HTR-8/SVneo (cell line): ENCODE results near the gene NIPBL.
"Not testable (repeated sequence)": the region's sequence is repeated elsewhere in the genome, so short reads cannot be mapped to it uniquely, and the experiment has no call there.

Source experiments
- DNase-seq: peaks from one replicate; pipeline ENCODE4 v3.0.0; 2011; ENCODE audit warnings: low spot score, mixed read lengths; ENCODE audit not compliant: insufficient read length
- FAIRE-seq: peaks from 2 replicates; lab custom pipeline; 2011; peaks lifted over from hg19 to GRCh38; lab: Jason Lieb, UNC

The NIPBL gene

DNA sequence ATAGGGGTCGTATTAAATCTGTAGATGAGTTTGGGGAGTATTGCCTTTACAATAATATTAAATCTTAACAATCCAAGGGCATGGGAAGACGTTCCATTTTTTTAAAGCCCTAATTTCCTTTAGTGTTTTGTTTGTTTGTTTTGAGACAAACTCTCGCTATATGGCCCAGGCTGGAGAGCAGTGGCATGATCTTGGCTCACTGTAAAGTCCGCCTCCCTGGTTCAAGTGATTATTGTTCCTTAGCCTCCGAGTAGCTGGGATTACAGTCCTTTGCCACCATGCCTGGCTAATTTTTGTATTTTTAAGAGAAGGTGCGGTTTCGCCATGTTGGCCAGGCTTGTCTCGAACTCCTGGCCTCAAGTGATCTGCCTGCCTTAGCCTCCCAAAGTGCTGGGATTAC is 19.9 kb downstream of the NIPBL start:
- no peak for DNase-seq

DNA sequence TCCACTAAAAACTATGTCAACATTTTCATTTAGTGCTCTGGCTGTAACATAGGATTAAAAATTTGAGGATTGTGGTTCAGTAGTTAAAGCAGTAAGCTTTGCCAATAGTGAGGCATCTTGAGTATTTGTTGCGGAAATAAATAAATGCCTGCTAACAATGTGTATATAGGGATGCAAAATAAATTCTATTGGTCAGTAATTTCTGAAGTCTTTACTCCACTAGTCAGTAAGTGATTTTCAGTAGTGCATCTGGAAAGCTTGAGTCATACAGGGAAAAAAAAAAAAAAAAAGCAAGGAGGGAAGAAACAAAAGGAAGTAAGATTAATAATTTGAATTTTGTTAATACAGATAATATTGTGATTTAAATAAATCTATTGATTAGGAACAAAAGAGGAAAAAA is 21.0 kb downstream of the NIPBL start:
- no peak for FAIRE-seq
- DNase-seq: no peak

More for the DNA sequence above, 19.9 kb downstream of the NIPBL start:
- FAIRE-seq: no peak

DNA sequence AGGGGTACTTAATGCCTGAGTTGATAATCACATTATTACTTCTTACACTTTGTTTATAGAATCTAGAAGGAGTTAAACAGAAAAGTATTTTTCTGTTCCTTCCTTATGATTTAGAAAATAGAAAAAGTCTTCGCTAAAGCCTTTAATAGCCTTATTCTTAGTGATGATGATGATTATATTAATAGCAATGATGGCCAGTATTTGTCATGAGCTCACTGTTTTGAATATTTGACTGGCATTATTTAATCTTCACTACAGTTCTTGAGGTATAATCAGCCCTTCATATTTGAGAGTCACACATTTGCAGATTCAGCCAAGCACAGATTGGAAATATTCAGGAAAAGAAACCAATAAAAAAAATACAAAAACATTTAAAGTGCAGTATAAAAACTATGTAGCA is 23.3 kb downstream of the NIPBL start:
- FAIRE-seq: no peak

GRCh38 chr5:36900283-36900682 is 23.7 kb downstream of the NIPBL start:
- DNase-seq (no peak), FAIRE-seq (no peak)

More for the DNA sequence above, 23.3 kb downstream of the NIPBL start:
- DNase-seq: no peak

DNA sequence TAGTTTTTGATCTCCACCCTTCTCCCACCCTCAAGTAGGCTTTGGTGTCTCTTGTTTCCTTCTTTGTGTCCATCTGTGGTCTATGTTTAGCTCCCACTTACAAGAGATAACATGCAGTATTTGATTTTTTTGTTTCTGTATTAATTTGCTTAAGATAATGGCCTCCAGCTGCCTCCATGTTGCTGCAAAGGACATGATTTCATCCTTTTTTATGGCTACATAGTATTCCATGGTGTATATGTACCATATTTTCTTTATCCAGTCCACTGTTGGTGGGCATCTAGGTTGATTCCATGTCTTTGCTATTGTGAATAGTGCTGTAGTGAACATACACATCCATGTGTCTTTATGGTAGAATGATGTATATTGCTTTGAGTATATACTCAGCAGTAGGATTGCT is 24.5 kb downstream of the NIPBL start:
- FAIRE-seq, DNase-seq: not testable (repeated sequence)

- FAIRE-seq: no peak
- no peak for DNase-seq
Measured at GRCh38 chr5:36901856-36902255, 25.3 kb downstream of the NIPBL start.

DNA sequence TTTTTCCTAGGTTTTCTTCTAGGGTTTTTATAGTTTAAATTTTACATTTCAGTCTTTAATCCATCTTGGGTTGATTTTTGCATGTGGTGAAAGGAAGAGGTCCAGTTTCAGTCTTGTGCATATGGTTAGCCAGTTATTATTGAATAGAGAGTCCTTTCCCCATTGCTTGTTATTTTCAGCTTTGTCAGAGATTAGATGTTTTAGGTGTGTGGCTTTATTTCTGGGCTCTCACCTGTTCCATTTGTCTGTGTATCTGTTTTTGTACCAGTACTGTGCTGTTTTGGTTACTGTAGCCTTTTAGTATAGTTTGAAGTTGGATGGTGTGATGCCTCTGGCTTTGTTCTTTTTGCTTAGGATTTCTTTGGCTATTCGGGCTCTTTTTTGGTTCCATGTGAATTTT is 25.8 kb downstream of the NIPBL start:
- DNase-seq (no peak), FAIRE-seq (no peak)

DNA sequence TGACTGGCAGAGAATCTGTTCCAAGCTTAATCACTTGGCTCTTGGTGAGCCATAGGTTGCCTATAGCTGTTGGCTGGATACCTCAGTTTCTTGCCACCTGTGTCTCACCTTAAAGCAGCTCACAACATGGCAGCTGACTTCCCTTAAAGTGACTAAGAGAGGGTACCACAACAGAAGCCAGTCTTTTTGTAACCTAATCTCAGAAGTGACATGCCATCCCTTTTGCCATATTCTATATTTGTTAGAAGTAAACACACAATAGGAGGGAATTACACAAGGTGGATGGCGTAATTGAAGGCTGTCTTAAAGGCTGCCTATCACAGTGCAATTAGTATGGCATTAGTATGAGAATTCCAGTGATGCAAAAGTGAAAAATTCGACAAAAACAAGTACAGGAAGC is 28.1 kb downstream of the NIPBL start:
- DNase-seq (no peak), FAIRE-seq (peak; percentile 77)

- DNase-seq (no peak), FAIRE-seq (no peak)
Measured at GRCh38 chr5:36908544-36909260, 32.1 kb downstream of the NIPBL start.

- DNase-seq: no peak
- no peak for FAIRE-seq
Measured at GRCh38 chr5:36915653-36916052, 39.1 kb downstream of the NIPBL start.

DNA sequence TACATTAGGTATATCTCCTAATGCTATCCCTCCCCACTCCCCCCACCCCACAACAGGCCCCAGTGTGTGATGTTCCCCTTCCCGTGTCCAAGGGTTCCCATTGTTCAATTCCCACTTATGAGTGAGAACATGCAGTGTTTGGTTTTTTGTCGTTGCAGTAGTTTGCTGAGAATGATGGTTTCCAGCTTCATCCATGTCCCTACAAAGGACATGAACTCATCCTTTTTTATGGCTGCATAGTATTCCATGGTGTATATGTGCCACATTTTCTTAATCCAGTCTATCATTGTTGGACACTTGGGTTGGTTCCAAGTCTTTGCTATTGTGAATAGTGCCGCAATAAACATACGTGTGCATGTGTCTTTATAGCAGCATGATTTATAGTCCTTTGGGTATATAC is 40.0 kb downstream of the NIPBL start:
- DNase-seq, FAIRE-seq: not testable (repeated sequence)

GRCh38 chr5:36917358-36917757 is 40.8 kb downstream of the NIPBL start:
- DNase-seq, FAIRE-seq: not testable (repeated sequence)

DNA sequence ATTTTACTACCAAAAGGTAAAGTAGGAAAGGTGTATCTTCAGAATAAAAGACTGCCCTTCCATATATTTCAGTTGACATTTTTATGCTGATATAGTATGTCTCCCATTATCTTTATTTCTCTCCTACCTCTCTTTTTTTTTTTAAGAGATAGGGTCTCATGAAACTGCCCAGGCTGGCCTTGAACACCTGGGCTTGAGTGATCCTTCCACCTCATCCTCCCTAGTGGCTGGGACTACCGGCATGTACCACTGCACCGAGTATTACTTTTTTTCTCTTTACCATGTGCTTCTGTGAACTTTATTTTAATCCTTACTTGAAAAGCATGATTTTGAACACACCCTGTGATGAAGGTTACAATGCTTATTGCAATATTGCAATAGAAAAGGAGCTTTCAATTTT is 42.7 kb downstream of the NIPBL start:
- no peak for DNase-seq

GRCh38 chr5:36919650-36920049 is 43.1 kb downstream of the NIPBL start:
- no peak for FAIRE-seq
- DNase-seq: no peak

More for the DNA sequence above, 42.7 kb downstream of the NIPBL start:
- no peak for FAIRE-seq

DNA sequence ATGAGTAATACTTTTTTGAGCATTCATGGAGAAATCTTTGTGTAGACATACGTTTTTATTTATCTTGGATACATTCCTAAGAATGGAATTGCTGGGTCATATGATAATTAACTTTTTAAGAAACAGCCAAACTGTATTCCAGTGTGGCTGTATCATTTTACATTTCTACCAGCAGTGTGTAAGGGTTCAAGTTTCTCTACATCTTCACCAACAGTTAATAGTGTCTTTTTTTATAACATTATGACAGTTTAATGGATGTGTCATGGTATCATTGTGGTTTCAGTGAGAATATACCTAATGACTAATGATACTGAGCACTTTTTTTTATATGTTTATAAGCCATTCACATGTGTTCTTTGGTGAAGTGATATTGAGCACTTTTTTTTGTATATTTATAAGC is 52.4 kb downstream of the NIPBL start:
- FAIRE-seq (peak; percentile 74), DNase-seq (peak; percentile 48)

DNA sequence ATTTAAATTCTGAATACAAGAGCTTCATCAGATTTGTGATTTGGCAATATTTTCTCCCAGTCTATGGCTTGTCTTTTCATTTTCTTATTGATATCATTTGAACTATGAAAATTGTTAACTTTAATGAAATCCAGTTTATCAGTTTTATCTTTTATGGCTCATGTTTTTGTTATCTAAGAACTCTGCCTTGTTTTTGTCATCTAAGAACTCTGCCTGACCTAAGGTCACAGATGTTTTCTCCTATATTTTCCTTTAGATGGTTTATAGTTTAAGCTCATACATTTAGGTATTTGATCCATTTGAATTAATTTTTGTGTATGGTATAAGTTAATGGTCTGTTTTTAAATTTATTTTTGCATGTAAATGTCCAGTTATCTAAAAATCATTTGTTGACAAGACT is 52.9 kb downstream of the NIPBL start:
- FAIRE-seq: no peak
- DNase-seq: no peak

DNA sequence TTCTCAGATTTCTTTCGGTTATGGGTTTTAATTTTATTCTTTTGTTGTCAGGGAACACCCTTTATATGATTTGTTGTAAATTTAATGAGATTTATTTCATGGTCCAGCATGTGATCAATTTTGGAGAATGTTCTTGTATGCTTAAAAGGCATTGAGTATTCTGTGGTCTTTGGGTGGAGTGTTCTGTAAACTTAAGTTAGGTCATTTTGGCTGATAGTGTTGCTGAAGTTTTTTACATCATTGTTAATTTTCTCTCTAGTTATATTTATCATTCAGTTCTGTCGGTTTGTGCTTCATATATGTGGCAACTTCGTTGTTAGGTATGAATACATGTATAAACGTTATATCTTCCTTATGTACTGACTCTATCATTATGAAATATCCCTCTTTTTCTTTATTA is 55.5 kb downstream of the NIPBL start:
- no peak for FAIRE-seq
- no peak for DNase-seq

DNA sequence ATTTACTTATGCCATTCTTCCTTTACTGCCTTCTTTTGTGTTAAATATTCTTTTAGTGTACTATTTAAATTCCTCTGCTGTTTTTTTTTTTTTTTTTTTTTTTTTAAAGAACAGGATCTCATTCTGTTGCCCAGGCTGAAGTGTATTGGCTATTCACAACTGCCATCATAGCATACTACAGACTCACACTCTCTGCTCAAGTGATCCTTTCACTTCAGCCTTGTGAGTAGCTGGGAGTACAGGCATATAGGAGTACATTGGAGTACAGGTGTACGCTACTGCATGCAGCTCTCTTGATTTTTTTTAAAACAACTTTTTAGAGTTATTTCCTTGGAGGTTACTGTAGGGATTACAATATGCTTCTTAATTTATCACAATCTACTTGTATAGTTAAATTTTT is 56.1 kb downstream of the NIPBL start:
- DNase-seq (no peak), FAIRE-seq (peak; percentile 84)

- DNase-seq: no peak
Measured at GRCh38 chr5:36934740-36935356, 58.3 kb downstream of the NIPBL start.

GRCh38 chr5:36935805-36936204 is 59.2 kb downstream of the NIPBL start:
- no peak for FAIRE-seq
- no peak for DNase-seq

More at GRCh38 chr5:36934740-36935356, 58.3 kb downstream of the NIPBL start:
- peak; percentile 81 for FAIRE-seq

DNA sequence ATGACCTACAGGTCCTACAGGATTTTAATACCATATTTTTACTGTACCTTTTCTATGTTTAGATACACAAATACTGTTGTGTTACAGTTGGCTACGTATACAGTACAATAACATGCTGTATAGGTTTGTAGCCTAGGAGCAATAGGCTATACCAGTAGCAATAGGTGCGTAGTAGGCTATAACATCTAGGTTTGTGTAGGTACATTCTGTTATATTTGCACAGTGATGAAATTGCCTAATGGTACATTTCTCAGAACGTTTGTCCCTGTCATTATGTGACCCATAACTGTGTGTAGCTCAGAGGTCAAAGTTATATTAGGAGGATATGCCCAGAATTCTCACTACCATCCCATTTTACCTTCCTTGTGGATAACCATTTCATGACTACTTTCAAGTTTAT is 59.7 kb downstream of the NIPBL start:
- FAIRE-seq (peak; percentile 48), DNase-seq (no peak)

- peak; percentile 49 for FAIRE-seq
- DNase-seq: no peak
Measured at GRCh38 chr5:36938129-36938528, 61.6 kb downstream of the NIPBL start.
